Measurements from ENCODE around the gene PATE3.

PATE3 gene

GRCh38 chr11:125790825-125791224 is 2.9 kb downstream of the PATE3 start:
- ATAC-seq, result no peak

GRCh38 chr11:125797641-125798040 is 9.7 kb downstream of the PATE3 start:
- H3K36me3 Mint-ChIP-seq, result no peaks in the 10 kb centered on the region
- peaks cover 27% of the 10 kb centered on the region for H3K9me3 Mint-ChIP-seq
- no peak overlapping the region for H3K4me3 Mint-ChIP-seq
- no peak overlapping the region for H3K27ac Mint-ChIP-seq
- DNase-seq (ENCODE audit: low spot score in 2 of 2), result no peak
- no peak for ATAC-seq
- no peaks in the 10 kb centered on the region for H3K4me1 Mint-ChIP-seq

More at GRCh38 chr11:125790825-125791224, 2.9 kb downstream of the PATE3 start:
- no peak overlapping the region for H3K27ac Mint-ChIP-seq
- no peaks in the 10 kb centered on the region for H3K4me1 Mint-ChIP-seq
- DNase-seq (ENCODE audit: low spot score in 2 of 2), result no peak
- peaks cover 10% of the 10 kb centered on the region for H3K9me3 Mint-ChIP-seq
- no peaks in the 10 kb centered on the region for H3K36me3 Mint-ChIP-seq
- no peak overlapping the region for H3K4me3 Mint-ChIP-seq

- H3K27ac Mint-ChIP-seq, result no peak overlapping the region
- no peaks in the 10 kb centered on the region for H3K36me3 Mint-ChIP-seq
- ATAC-seq, result no peak
- no peaks in the 10 kb centered on the region for H3K4me1 Mint-ChIP-seq
- H3K9me3 Mint-ChIP-seq, result peaks cover 30% of the 10 kb centered on the region
- H3K4me3 Mint-ChIP-seq, result no peak overlapping the region
- DNase-seq (ENCODE audit: low spot score in 2 of 2), result no peak
Observed at GRCh38 chr11:125799808-125800207, 11.9 kb downstream of the PATE3 start.

- DNase-seq (ENCODE audit: low spot score in 2 of 2) (no peak), ATAC-seq (no peak)
- H3K9me3 Mint-ChIP-seq, result peaks cover 25% of the 10 kb centered on the region
- no peak overlapping the region for H3K27ac Mint-ChIP-seq
- no peak overlapping the region for H3K4me3 Mint-ChIP-seq
- no peaks in the 10 kb centered on the region for H3K36me3 Mint-ChIP-seq
- H3K4me1 Mint-ChIP-seq, result no peaks in the 10 kb centered on the region
Observed at GRCh38 chr11:125802387-125802786, 14.5 kb downstream of the PATE3 start.

- Mint-ChIP-seq H3K27ac (no peak overlapping the region), H3K9me3 (peaks cover 10% of the 10 kb centered on the region), H3K4me1 (no peaks in the 10 kb centered on the region), H3K4me3 (no peak overlapping the region), H3K36me3 (no peaks in the 10 kb centered on the region)
- ATAC-seq (no peak), DNase-seq (ENCODE audit: low spot score in 2 of 2) (no peak)
Observed at GRCh38 chr11:125807909-125808308, 20.0 kb downstream of the PATE3 start.

GRCh38 chr11:125833016-125833415 is 45.1 kb downstream of the PATE3 start, which contains the start of gene PATE4:
PATE4 (plus strand) TSS chr11:125833316; CDS start chr11:125833360, 44 bp downstream.
- ATAC-seq (no peak), DNase-seq (ENCODE audit: low spot score in 2 of 2) (no peak)
- Mint-ChIP-seq H3K36me3 (no peaks in the 10 kb centered on the region), H3K4me1 (no peaks in the 10 kb centered on the region), H3K9me3 (peaks cover 7% of the 10 kb centered on the region), H3K4me3 (no peak within 1 kb of the TSS), H3K27ac (no peak within 1 kb of the TSS)

- Mint-ChIP-seq H3K4me3 (no peak overlapping the region), H3K9me3 (peaks cover 7% of the 10 kb centered on the region), H3K4me1 (no peaks in the 10 kb centered on the region), H3K36me3 (no peaks in the 10 kb centered on the region), H3K27ac (no peak overlapping the region)
- DNase-seq (ENCODE audit: low spot score in 2 of 2) (no peak), ATAC-seq (no peak)
Observed at GRCh38 chr11:125835748-125836147, 47.8 kb downstream of the PATE3 start.
